ENCODE measurements around the gene GAS7.
"Not testable (repeated sequence)": the region's sequence is repeated elsewhere in the genome, so short reads cannot be mapped to it uniquely, and the experiment has no call there.

Gene GAS7

DNA sequence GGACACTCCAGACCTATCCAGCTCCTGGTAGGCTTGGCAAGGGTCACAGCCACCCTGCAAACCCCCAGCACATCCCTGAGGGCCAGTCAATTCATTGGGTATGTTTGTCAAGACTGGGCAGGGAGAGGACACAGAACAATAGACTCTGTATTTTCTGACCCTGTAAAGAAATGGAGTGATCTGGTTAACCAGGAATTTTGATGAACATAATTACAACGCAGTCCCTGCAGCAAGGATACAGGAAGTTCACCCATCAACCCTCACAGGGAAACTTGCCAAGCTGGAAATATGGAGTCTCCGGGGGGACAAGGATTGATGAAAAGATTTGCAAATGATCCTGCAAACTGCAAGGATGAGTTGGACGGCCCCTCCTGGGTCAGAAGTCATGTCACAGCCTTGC lies 167.3 kb downstream of the GAS7 start:
- no peak for DNase-seq

DNA sequence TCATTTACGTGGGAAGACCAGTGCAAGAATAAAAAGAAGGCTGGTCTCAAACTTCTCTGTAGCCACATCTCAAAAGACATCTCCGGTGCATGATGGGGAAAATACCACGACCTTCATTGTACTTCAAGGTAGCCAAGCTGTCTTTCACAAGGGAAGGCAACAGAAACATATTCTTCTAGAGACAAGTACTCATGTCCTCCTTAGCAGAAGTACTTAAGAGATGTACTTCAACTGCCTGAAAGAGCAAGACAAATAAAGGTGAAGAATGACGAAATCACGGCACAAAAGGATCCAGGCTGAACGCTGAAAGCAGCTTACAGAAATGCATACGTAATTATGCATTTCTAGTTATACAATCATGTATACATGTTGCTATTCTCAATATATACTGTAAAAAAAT lies 169.3 kb downstream of the GAS7 start:
- no peak for DNase-seq

DNA sequence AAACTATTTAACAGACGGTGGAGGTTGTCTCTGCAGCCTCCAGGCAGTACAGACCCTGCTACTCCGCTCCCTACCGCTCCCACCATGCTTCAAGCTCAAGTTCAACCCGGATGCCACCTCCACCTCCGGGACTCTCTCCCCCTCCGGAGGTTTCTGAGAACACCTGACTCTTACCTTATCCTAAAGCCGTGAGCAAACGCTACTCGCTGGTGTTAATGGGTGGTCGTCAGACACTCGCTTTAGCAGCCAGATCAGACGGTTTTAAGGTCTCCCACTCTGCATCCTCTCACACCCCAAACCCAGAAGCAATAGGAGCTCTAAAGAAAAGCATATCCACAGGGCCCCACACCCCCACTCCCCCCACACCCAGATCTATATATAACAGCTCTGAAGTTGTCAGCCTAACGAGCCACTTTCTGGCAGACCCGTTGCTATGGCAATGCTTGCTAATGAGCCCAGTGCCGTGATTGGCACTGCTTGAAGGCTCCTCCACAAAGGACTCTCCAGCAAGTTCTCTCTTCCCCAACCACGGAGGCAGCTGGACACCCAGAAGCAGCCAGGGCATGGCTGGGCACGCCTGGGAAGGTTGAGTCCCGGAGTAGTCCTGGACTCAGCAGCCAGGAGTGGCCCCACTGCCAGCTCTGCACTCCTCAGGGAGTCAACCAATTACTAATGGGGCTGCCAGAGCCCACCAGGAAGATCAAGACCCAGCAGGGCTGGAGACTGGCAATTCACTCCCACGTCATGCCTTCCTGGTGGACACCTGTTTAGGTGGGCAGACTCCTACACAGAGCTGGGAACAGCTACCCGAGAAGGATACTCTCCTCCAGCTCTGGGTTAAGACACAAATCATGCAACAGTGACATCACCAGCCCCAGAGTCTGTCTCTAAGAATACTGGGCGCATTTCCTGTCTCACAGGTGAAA lies 172.2 kb downstream of the GAS7 start:
- peak in 44 of 56 donors; percentile 13 to 85 (median 56) for DNase-seq

DNA sequence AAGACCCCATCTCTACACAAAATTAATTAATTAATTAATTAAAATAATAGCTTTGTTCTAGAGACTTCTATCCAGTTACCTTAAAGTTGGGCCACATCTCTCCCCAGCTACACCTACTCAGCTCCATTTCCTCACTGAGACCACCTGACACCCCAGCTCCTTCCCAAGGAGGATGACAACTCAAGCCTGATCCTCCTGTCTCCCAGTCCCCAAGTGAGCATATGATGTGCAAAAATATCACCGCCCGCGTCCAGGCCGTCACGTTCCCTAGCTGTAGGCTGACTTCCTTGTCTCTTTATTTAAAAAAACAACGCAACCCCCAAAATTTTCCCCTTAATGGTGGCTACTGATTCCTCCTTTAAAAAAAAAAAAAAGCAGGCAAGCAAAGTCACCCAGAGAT lies 173.2 kb downstream of the GAS7 start:
- DNase-seq, result peak in 4 of 56 donors; percentile 14 to 42 (median 31)

DNA sequence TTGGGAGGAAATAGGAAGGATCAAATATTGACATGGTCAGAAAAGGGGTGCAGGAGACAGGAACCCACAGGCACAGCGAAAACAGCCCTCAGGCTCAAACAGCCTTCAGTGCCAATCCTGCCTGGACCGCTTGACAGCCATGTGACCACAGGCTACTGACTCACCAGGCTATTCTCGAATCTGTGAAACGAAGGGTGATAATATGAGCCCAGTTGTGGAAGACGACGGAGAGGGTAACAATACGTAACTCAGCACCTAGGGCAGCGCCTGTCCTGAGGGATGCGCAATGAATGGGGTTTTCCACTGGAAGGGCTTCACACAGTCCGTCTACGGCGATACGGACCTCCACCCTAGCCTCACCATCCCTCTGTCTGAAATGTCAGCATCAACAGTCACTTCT lies 176.0 kb downstream of the GAS7 start:
- DNase-seq, result peak in 16 of 56 donors; percentile 12 to 52 (median 30)

DNA sequence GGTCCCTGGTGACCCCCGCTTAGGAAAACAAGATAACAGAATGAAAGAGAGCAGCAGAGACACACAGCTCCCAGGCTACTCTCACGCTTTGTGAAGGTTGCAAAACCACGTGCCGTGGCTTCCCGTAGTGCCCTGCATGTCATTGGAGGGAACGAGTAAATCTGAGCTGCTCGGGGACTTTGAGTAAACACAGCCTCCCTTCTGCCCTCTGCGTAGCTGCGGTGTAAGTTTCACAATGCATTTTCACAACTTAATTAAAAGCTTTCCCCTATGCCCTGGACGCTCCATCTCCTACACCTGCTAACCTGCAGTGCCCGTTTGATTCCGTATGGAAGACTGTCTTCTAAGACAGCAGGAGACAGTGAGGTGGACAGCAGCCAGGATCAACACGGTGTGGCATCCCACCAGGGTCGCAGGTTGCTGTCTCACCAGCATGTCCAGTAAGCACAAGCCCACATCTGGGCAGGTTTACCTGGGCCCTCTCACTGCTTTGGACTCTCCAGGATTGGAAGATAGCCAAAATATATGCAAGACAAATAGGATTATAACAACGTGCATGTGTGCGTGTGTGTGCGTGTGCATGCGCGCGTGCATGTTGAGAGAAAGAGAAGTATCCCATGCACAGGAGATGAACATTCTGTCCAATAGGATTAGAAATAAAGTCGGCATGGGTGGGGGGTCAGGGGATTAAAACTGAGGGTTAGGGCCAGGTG lies 177.0 kb downstream of the GAS7 start:
- peak in 3 of 56 donors; percentile 8 to 16 (median 13) for DNase-seq

DNA sequence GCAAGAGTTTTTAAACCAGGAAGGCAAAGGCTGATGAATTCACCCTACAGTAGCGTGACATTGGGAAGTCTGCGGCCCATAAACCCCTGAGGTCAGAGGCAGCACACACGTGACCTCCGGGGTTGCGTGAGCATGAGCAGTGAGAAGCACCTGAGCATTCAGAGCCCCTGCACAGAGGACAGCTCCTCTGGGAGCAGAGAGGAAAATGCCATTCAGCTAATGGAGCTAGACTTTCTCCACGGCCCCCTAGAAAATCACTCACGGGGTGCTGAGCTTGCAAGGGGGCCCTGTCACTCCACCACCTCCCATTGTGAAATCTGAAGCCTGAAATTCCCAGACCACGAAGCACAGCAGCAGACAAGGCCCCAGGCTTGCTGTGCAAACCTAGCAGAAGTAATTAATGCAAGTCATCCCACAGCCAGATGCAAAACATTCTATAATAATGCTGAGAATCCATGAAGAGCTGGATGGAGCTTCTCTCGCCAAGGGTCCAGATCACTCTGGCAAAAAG lies 178.4 kb downstream of the GAS7 start:
- DNase-seq, result no peak

DNA sequence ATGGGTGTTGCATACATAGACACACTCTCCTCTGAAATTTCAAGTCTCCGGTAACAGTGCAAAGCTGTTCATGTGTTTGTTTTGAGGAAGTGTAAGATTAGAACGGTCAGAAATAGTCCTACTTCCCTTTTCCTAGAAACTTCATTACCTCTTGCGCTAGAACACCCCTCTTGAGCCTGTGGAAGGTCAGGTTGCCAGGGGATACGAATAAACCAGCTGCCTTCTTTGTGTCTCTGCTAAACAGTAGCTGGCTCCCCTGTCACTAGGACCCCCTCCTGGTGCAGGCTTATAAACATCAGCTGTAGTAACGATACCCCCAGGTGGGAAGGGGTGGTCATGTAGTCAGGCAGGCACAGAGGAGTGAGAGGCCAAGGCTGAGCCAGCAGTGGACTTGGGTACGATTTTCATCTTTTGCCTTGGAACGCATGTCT lies 179.9 kb downstream of the GAS7 start:
- DNase-seq, result no peak

DNA sequence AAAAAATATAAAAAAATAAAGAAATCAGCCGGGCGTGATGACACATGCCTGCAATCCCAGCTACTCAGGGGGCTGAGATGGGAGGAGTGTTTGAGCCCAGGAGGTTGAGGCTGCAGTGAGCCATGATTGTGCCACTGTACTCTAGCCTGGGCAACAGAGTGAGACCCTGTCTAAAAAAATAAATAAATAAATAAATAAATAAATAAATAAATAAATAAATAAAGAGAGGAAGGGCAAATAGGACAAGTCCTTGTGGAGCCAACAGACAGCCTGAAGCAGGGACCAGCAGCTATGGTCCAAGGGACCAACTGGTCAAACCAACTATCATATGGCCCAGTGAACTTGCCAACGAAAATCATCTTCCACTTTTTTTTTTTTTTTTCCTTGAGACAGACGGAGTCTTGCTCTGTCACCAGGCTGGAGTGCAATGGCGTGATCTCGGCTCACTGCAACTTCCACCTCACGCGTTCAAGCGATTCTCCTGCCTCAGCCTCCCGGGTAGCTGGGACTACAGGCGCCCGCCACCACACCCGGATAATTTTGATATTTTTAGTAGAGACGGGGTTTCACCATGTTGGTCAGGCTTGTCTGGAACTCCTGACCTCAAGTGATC lies 181.3 kb downstream of the GAS7 start:
- not testable (repeated sequence) for DNase-seq

DNA sequence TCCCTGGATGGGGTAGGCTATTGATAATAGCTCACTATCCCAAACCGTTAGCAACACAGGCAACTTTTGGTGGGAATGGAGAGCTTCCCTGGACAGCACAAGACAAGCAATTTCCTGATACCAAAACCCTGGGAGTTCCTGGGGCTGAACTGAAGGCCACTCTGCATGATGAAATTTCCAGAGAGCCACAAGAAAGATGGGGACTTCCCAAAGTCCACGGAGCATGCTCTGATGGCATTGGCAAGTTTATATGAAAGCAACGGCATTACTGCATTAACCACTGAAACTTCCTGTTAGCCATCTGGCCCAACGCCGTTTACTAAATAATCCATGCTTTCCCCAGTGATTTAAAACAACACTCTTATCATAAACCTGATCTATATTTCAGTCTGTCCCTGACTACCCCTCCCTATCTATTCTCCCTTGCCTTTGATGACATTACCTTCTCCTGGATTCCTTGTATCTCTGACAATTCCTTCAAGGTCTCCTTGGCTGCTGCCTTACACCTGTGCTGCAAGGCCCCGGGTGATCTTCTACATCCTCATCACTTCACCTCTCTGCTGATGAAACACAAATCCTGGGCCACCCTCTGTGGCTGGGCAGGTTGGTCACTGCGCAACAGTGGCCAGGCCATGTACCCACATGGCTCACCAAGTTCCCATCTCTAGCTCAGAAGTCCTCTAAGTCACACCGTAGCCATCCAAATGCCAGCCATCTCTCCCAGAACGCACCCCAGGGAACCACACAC lies 184.9 kb downstream of the GAS7 start:
- DNase-seq, result no peak

DNA sequence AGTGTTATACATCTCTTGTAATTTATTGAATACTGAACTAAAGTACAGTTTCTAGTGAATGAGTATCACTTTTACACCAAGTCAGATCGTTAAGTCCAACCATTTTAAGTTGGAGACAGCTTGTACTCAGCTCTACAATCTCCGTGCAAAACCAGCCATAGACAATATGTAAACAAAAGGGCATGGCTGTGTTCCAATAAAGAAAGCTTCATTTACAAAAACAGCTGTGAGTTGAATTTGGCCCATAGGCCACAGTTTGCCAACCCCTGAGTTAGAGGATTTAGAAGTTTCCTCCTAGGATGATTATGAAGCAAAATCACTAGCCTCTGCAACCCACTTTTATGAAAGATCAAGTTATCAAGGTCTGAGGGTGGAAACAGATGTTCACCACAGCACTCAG lies 187.7 kb downstream of the GAS7 start:
- DNase-seq, result no peak

DNA sequence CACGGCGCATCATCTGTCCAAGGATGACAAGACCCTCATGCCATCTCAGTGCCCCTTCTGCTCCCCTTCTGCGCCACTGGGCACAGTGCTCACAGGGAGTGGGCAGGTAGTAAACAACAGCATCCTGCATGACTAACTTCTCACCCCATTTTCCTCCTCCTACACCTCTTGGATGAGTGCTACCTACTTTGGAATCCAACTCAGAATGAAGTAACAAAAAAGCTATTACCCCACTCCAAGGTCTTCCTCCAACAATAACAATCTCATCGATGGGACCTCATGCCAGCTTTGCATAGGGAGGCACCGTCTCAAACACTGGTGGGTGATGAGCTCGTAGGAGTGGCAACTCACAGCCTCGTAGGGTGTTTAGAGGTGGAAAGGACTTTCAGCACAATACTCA lies 194.7 kb downstream of the GAS7 start:
- no peak for DNase-seq

DNA sequence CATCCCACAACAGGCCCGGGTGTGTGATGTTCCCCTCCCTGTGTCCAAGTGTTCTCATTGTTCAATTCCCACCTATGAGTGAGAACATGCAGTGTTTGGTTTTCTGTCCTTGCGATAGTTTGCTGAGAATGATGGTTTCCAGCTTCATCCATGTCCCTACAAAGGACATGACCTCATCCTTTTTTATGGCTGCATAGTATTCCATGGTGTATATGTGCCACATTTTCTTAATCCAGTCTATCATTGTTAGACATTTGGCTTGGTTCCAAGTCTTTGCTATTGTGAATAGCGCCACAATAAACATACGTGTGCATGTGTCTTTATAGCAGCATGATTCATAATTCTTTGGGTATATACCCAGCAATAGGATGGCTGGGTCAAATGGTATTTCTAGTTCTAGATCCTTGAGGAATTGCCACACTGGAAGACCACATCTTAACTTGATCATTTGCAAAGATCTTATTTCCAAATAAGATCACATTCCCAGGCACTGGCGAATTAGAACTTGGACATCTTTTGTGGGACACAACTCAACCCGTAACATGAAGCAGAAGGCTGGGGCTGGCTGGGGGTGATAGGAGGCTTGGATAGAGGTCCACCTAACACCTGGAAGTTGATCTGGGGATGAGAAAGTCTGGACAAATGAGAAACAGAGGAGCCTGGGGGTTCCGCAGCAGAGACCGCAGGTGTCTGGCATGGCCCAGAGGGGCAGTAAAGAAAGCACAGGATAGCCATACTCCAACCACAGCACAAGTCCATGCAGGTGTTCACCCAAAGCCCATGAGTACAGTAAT lies 195.6 kb downstream of the GAS7 start:
- not testable (repeated sequence) for DNase-seq

DNA sequence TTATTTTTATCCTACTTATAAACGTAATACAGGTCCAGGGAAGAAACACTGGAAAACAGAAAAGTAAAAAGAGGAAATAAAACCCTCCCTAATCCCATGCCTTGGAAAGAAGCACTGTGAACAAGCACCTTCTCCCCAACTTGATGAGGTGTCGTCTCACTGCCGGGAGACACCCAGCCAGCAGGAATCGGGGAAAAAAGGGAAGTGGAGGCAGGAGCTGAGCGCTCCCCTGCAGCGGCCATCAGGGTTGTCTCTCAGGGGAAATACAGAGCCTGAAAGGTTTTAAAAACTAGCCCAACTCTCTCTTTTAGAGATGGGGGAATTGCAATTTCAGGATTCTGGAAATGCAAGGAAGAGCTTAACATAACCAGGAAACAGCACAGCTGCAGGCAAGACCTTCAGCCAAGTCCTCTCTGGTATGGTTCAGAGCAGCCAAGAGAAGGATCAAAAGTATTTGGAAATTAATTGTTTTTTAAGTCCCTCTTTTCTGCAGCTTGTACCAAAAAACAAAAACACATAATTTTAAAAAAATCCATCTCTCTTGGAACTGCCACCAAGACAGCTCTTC lies 197.0 kb downstream of the GAS7 start:
- DNase-seq, result no peak

DNA sequence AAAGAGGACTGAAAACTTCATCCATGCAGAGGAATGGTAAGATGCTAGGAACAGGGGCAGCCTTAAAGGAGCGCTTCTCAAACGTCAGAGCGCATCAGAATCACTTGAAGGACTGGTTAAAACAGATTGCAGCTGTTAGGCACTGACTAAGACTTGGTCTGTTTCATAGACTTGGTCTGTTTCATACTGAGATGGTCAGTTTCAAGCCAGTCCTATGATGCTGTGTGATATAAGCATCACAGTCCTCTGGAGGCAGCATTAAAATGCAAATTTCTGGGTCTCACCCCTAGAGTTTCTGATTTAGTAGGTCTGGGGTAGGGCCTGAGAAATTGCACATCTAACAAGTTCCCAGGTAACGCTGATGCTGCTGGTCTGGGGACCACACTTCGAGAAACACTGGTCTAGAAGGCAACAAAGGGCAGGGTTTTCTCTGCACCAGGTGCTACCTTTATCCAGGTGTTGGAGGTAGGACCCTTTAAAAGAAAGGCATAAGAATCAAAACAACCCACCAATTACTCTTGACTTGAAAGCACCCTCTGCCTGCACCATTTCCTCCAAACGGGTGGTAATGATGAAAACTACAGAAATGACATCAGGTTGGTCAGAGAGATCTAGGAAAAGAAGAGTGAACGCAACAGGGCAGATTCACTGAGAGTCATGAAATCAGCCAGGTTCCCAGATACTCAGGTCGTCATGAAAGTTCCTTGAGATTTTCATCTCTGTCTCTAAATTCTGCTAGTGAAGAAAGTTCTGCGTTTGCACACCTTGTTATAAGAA lies 198.3 kb downstream of the GAS7 start:
- DNase-seq, result no peak

DNA sequence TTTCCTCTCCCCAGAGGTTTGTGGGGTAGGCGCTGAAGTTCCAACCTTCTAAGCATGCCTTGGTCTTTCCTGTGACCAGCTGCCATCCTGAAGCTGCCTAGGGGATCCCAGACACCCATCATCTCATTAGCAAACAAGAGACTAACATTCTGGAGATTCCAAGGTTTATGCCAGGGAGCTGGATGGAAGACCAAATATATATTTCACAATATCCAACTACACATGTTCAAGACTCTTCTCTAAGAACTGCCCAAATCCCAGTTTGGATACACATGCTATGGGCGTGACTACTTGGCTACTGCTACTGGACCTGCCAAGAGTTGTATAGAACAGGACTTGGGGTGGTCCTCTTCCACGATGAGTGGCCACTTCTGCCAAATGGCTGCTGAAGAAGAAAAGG lies 200.3 kb downstream of the GAS7 start:
- DNase-seq, result no peak

DNA sequence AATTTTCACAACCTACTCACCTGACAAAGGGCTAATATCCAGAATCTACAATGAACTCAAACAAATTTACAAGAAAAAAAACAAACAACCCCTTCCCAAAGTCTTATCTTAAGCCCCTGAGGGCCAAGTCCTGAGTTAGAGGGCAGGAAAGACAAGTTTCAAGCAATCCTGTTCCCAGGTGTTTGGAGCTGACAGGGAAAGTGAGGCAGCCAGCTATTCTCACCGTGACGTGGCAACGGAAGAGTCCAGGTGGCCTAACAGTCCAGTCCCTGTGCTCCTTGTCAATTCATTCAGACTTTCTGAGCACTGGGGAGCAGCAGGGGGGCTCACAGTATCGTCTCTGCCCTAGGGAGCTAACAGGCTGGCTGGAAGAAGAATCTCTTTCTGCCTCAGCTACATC lies 203.6 kb downstream of the GAS7 start:
- DNase-seq, result no peak

DNA sequence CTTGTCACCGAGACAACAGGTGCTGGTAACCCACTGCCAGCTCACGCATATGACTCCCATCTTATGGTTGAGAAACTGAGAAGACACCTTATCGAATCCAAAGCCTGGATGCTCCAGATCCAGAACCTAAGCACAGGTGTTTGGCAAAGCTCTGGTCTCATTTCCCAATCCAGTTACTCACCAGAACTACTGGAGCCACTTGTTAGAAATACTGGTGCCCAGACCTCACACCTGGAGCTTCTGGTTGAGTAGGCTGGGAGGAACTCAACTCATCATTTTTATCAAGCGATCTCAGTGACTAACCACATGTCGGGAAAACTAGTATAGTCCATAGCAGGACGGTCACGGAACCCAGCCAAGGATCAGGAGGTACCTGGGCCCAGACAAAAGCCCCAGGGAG lies 206.6 kb downstream of the GAS7 start:
- DNase-seq, result no peak

DNA sequence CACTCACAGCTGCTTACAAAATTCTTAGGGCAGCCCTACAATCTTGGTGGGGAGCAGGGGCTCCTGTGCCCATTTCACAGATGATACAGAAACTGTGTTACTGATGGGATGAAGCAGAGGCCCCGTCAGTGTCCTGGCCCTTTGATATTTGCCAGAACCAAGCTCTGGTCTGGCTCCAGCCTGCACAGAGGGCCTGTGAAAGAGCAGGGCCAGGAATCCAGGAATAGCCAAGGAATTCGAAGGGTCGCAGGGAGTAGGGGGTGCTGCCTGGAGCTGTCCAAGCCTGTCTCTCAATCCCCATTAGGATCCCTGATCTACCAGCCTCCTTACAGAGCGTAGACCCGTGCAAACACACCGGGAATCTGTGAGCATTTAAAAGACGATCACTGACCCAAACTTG lies 207.1 kb downstream of the GAS7 start:
- no peak for DNase-seq
